Purkinje cell (primary cell): Measurements from ENCODE around the gene RABGAP1L. TPM values are rescaled to one million over a fixed set of nuclear protein-coding genes. Genes with fewer than 3 reads are reported as not detected.

Experiments used
- polyA plus RNA-seq: library from polyadenylated mRNA; unstranded; fragments of >200 nt; fragmentation: Nextera tagmentation; gene quantifications from 2 replicates; pipeline ENCODE4 v1.2.1, GENCODE V29; 2014

The RABGAP1L gene
- 12.8 and 16.4 TPM in 2 replicates for polyA plus RNA-seq

GRCh38 chr1:174159252-174160108 is at the start of gene RABGAP1L:
Gene RABGAP1L (plus strand): TSS chr1:174159520.

GRCh38 chr1:174447866-174448530 is 288.7 kb downstream of the RABGAP1L start, which contains the start of gene GPR52:
Gene GPR52 (plus strand): TSS chr1:174447964. CDS start chr1:174448112, 148 bp downstream.

GRCh38 chr1:174999936-175000696 is 840.8 kb downstream of the RABGAP1L start, which contains the start of gene CACYBP:
Gene CACYBP (plus strand): TSS chr1:174999947. CDS start chr1:175000181, 234 bp downstream.

GRCh38 chr1:175023043-175023921 is 864.0 kb downstream of the RABGAP1L start, which contains the start of gene MRPS14:
Gene MRPS14 (minus strand): TSS chr1:175023425. CDS start chr1:175023408, 17 bp downstream.

Other genes starting within 250 kb of the RABGAP1L start
- not detected in 2 replicates for gene SERPINC1, start 242.2 kb upstream of the RABGAP1L start, polyA plus RNA-seq
- gene RC3H1, start 137.2 kb upstream of the RABGAP1L start, polyA plus RNA-seq, result 8.2 and 8.8 TPM in 2 replicates